Parathyroid adenoma (tissue), 2 donors: ENCODE measurements around the gene LGALS3BP.
"Not testable (repeated sequence)": the region's sequence is repeated elsewhere in the genome, so short reads cannot be mapped to it uniquely, and the experiment has no call there.

Experiments used
- H2AFZ ChIP-seq: fragments of 300-600 bp; sonication (generic); one replicate; pipeline ENCODE4 v1.7.0; 2017; ENCODE audit warnings: antibody characterized with exemption, mild to moderate bottlenecking
- H3K27ac ChIP-seq: fragments of 300-600 bp; sonication (generic); one replicate; pipeline ENCODE4 v1.7.0; 2017
- H3K27me3 ChIP-seq: fragments of 300-600 bp; sonication (generic); one replicate; pipeline ENCODE4 v1.7.0; 2017; ENCODE audit warnings: low read length; ENCODE audit not compliant: control insufficient read depth, insufficient read depth
- H3K36me3 ChIP-seq: fragments of 300-600 bp; sonication (generic); one replicate; pipeline ENCODE4 v1.7.0; 2017; ENCODE audit warnings: low read length; ENCODE audit not compliant: control insufficient read depth, insufficient read depth
- H3K4me1 ChIP-seq: fragments of 300-600 bp; sonication (generic); one replicate; pipeline ENCODE4 v1.7.0; 2017; ENCODE audit warnings: control low read depth
- H3K4me2 ChIP-seq: fragments of 300-600 bp; sonication (generic); one replicate; pipeline ENCODE4 v1.7.0; 2017; ENCODE audit warnings: low read length
- H3K4me3 ChIP-seq: fragments of 300-600 bp; sonication (generic); one replicate; pipeline ENCODE4 v1.7.0; 2017; ENCODE audit warnings: low read depth, low read length
- H3K79me2 ChIP-seq: fragments of 300-600 bp; sonication (generic); one replicate; pipeline ENCODE4 v1.7.0; 2017; ENCODE audit warnings: control low read depth
- H3K9ac ChIP-seq: fragments of 300-600 bp; sonication (generic); one replicate; pipeline ENCODE4 v1.7.0; 2017; ENCODE audit warnings: mild to moderate bottlenecking
- H3K9me3 ChIP-seq: fragments of 300-600 bp; sonication (generic); one replicate; pipeline ENCODE4 v1.7.0; 2017; ENCODE audit warnings: low read length; ENCODE audit not compliant: control insufficient read depth
- TF ChIP-seq, protein P1 (sequence below): fragments of 300-600 bp; sonication (generic); IDR thresholded peaks from one replicate; pipeline ENCODE4 v1.7.0; 2017; ENCODE audit warnings: antibody characterized with exemption, mild to moderate bottlenecking
- donor health status: primary hyperparathyroidism.

The LGALS3BP gene

DNA sequence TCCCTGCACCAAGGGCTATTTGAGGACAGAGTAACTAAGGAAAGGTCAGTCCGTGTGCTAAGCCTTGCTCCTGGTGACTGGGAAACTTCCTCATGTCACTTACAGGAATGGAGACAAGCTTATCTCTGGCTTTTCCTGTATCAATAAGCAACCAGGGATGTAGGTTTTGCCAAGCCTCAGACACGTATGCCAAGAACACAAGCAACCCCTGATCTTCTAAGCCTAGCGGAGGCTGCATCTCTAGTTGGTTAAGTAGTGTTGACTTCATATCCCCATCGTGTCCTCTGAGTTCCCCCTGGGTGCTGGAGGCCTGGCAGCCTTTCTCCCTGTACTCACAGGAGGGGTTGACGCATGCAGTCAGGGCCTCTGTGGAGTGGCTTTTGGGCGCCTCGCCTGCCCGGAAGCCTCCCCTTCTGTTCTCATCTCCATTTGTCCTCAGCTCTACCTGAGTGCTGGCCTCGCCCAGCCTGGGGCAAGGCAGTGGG lies 42.8 kb upstream of the LGALS3BP start:
- Histone ChIP-seq H3K27me3 (no peaks in the 10 kb centered on the region), H3K9ac (no peak overlapping the region), H3K4me3 (no peak overlapping the region), H3K9me3 (no peaks in the 10 kb centered on the region), H3K4me1 (peaks cover 46% of the 10 kb centered on the region), H2AFZ (no peak overlapping the region), H3K27ac (peak overlapping the region; percentile 36), H3K79me2 (no peaks in the 10 kb centered on the region), H3K4me2 (no peak overlapping the region), H3K36me3 (no peaks in the 10 kb centered on the region)
- TF ChIP-seq, protein P1, sequence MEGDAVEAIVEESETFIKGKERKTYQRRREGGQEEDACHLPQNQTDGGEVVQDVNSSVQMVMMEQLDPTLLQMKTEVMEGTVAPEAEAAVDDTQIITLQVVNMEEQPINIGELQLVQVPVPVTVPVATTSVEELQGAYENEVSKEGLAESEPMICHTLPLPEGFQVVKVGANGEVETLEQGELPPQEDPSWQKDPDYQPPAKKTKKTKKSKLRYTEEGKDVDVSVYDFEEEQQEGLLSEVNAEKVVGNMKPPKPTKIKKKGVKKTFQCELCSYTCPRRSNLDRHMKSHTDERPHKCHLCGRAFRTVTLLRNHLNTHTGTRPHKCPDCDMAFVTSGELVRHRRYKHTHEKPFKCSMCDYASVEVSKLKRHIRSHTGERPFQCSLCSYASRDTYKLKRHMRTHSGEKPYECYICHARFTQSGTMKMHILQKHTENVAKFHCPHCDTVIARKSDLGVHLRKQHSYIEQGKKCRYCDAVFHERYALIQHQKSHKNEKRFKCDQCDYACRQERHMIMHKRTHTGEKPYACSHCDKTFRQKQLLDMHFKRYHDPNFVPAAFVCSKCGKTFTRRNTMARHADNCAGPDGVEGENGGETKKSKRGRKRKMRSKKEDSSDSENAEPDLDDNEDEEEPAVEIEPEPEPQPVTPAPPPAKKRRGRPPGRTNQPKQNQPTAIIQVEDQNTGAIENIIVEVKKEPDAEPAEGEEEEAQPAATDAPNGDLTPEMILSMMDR, result no peak

DNA sequence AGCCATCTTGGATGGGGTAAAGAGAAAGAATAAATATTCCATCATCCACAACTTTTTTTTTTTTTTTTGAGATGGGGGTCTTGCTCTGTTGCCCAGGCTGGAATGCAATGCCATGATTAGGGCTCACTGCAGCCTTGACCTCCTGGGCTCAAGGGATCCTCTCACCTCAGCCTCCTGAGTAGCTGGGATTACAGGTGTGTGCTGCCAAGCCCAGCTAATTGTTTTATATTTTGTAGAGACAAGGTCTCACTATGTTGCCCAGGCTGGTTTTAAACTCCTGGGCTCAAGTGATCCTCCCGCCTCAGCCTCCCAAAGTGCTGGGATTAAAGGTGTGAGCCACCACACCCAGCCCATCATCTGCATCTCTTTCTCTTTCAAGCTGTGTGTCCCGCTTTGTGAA lies 42.2 kb upstream of the LGALS3BP start:
- H2AFZ ChIP-seq, H3K27me3 ChIP-seq, H3K9me3 ChIP-seq, H3K4me3 ChIP-seq, H3K4me2 ChIP-seq, H3K36me3 ChIP-seq, H3K79me2 ChIP-seq, H3K9ac ChIP-seq: not testable (repeated sequence)
- peak overlapping the region; percentile 6 for H3K27ac ChIP-seq
- peaks cover 47% of the 10 kb centered on the region for H3K4me1 ChIP-seq

DNA sequence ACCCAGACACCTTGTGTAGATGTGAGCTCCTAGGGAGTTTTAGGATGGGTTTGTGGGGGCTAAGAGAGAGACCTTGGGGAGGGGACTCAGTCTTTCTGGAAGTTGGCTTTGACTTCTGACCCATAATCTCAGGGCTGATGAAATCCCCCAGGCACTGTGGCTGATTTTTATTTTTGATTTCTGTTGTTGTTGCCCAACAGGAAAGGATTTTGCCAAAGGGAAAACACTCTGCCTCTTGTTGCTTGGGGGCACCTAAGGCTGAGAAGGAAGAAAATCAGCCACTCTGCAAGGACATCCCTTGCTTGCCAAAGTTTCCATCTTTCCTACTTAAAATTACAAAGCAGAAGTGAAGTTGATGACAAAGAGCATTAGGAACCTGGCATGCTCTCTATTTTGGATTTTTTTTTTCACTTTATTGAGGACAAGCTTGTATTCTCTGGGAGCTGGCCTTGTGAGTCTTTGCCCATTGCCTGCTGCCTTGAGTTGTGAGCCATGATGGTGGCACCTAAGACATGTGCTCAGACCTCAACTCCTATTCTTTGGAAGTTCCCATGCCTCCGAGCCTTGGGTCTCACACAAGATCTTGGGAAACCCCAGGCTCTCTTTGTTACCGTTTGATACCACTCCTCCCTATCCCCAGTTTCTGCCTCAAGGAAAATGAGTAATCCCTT lies 41.0 kb upstream of the LGALS3BP start:
- Histone ChIP-seq H3K79me2 (no peaks in the 10 kb centered on the region), H3K4me3 (no peak overlapping the region), H3K27ac (peak overlapping the region; percentile 36), H3K36me3 (no peaks in the 10 kb centered on the region), H3K9me3 (no peaks in the 10 kb centered on the region), H3K27me3 (no peaks in the 10 kb centered on the region), H2AFZ (peak overlapping the region; percentile 48), H3K4me1 (peaks cover 40% of the 10 kb centered on the region), H3K9ac (no peak overlapping the region), H3K4me2 (peak overlapping the region; percentile 28)
- TF ChIP-seq, protein P1, result no peak

DNA sequence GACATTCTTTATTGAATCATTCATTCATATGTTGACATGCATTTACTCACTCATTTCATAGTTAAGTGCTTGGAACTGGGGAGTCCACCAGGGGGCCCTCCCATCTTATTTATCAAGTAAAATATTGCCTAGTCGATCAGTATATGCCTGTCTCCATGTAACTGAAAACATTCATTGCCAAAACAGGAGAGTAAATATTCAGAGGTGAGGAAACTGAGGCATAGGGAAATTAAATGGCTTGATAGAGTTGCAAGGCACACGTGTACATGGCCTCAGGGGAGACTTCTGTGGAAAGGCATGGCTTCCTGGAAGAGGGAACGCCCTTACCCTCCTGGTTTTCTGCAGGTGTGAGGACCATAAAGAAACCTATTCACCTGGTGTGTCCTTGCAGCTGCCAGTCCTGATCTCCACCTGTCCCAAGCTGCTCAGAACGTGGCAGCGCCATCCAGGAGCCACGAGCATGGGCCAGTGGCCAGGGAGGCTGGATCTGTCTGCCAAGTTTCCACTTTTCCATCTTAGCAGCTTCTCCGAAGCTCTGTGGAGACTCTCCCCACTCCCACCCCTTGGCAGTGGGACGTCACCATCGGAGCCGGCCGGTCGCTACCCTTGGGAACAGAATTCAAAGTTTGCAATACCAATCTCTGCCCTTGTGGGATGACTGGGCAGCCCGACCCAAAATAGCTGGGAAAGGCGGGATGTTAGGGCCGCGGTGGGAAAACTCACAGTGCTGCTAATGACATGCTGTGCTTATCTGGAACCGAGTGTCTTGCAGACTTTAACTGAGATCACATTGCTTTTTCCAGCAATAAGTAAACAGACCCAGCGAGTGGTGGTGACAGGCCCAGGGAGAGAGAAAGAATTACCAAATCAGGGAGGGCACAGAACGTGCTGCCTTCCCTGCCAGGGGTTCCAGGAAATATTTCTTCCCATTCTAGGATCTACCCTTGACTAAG lies 40.2 kb upstream of the LGALS3BP start:
- H3K9me3 ChIP-seq, result no peaks in the 10 kb centered on the region
- peak overlapping the region; percentile 28 for H3K4me2 ChIP-seq
- H3K27ac ChIP-seq, result peak overlapping the region; percentile 36
- TF ChIP-seq, protein P1, result peak; percentile 76
- peak overlapping the region; percentile 6 for H3K4me3 ChIP-seq
- H2AFZ ChIP-seq, result peak overlapping the region; percentile 48
- H3K79me2 ChIP-seq, result no peaks in the 10 kb centered on the region
- no peak overlapping the region for H3K9ac ChIP-seq
- peaks cover 35% of the 10 kb centered on the region for H3K4me1 ChIP-seq
- no peaks in the 10 kb centered on the region for H3K36me3 ChIP-seq
- no peaks in the 10 kb centered on the region for H3K27me3 ChIP-seq

DNA sequence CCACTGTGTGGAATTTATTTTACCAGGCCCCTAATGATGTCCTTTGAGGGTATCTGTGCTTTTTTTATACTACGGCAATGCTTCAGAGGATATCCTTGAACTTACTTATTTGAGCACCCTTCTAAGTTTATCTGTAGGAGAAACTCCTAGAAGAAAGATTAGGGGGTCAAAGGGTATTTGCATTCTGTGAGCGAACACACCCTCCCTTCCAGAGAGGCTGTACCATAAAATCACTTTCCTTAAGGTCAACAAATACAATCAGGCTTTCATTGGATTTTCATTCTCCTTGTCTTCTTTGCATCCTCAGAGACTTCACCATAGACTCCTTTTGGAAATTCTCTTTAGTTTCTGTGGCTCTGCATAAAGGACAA lies 39.5 kb upstream of the LGALS3BP start:
- H3K79me2 ChIP-seq, result no peaks in the 10 kb centered on the region
- H3K4me2 ChIP-seq, result no peak overlapping the region
- H2AFZ ChIP-seq, result no peak overlapping the region
- H3K36me3 ChIP-seq, result no peaks in the 10 kb centered on the region
- H3K9ac ChIP-seq, result no peak overlapping the region
- TF ChIP-seq, protein P1, result no peak
- peaks cover 33% of the 10 kb centered on the region for H3K4me1 ChIP-seq
- H3K27ac ChIP-seq, result no peak overlapping the region
- no peaks in the 10 kb centered on the region for H3K9me3 ChIP-seq
- H3K27me3 ChIP-seq, result no peaks in the 10 kb centered on the region
- H3K4me3 ChIP-seq, result no peak overlapping the region
